H1 (cell line): ENCODE measurements around the gene NAALADL1. TPM values are rescaled to one million over a fixed set of nuclear protein-coding genes. Genes with fewer than 3 reads are reported as not detected.

Experiments
- BCL11A ChIP-seq, 2 experiments: IDR thresholded peaks; one replicate each; pipeline ENCODE4 v1.6.1; 2011; ENCODE audit warnings: low read depth in 2 of 2, low read length in 2 of 2, mild to moderate bottlenecking in 2 of 2
- CBX8 ChIP-seq: fragments of 300-800, 300-1000 bp; sonication (generic); IDR thresholded peaks from 2 replicates; pipeline ENCODE4 v1.7.1; 2016; ENCODE audit warnings: low read depth, low read length, borderline replicate concordance
- CEBPB ChIP-seq: IDR thresholded peaks from 2 replicates; pipeline ENCODE4 v1.6.1; 2012; ENCODE audit warnings: low read depth, low read length
- CREB1 ChIP-seq: IDR thresholded peaks from 2 replicates; pipeline ENCODE4 v1.6.1; 2012; ENCODE audit warnings: inconsistent platforms
- JUND ChIP-seq: IDR thresholded peaks from 2 replicates; pipeline ENCODE4 v1.6.1; 2011; ENCODE audit warnings: mild to moderate bottlenecking, improper control_type of control experiment, low read length
- RAD21 ChIP-seq, 2 experiments: IDR thresholded peaks in 1 of 2; conservative IDR thresholded peaks in 1 of 2; 2 replicates each; pipeline ENCODE4 v1.6.1; 2011; ENCODE audit warnings: low read depth in 2 of 2, low read length in 2 of 2, improper control_type of control experiment in 1 of 2, inconsistent platforms in 1 of 2, mild to moderate bottlenecking in 1 of 2, moderate library complexity in 1 of 2
- RBBP5 ChIP-seq: IDR thresholded peaks from 2 replicates; pipeline ENCODE4 v1.7.1; 2012; ENCODE audit warnings: low read depth, mild to moderate bottlenecking, inconsistent platforms, low read length, moderate library complexity, borderline replicate concordance
- SAP30 ChIP-seq: fragments of 300-600 bp; sonication (generic); IDR thresholded peaks from 2 replicates; pipeline ENCODE4 v1.7.1; 2012; ENCODE audit warnings: low read length, moderate library complexity, mild to moderate bottlenecking, inconsistent platforms; ENCODE audit not compliant: insufficient read depth, insufficient replicate concordance
- SIN3A ChIP-seq, 2 experiments: IDR thresholded peaks in 1 of 2; conservative IDR thresholded peaks in 1 of 2; 2 replicates each; pipeline ENCODE4 v1.6.1; 2011 to 2012; ENCODE audit warnings: low read length in 2 of 2, improper control_type of control experiment in 1 of 2, low read depth in 1 of 2, mild to moderate bottlenecking in 1 of 2
- SP1 ChIP-seq: IDR thresholded peaks from 2 replicates; pipeline ENCODE4 v1.6.1; 2011; ENCODE audit warnings: low read depth, low read length
- SP4 ChIP-seq: IDR thresholded peaks from 2 replicates; pipeline ENCODE4 v1.6.1; 2012; ENCODE audit warnings: low read length, inconsistent platforms
- TAF7 ChIP-seq: optimal IDR thresholded peaks from 2 replicates; pipeline ENCODE3; 2011; ENCODE audit warnings: low read depth, mild to moderate bottlenecking, inconsistent platforms, low read length, moderate library complexity, borderline replicate concordance
- TBP ChIP-seq: IDR thresholded peaks from 2 replicates; pipeline ENCODE4 v1.6.1; 2011; ENCODE audit warnings: low read depth, low read length, improper control_type of control experiment
- TCF12 ChIP-seq: IDR thresholded peaks from 2 replicates; pipeline ENCODE4 v1.6.1; 2011; ENCODE audit warnings: low read depth, mild to moderate bottlenecking, low read length
- TEAD4 ChIP-seq: IDR thresholded peaks from 2 replicates; pipeline ENCODE4 v1.6.1; 2012; ENCODE audit warnings: low read depth, low read length, inconsistent platforms, mixed read lengths
- YY1 ChIP-seq: IDR thresholded peaks from 2 replicates; pipeline ENCODE4 v1.6.1; 2011; ENCODE audit warnings: low read depth, mild to moderate bottlenecking, low read length
- polyA plus RNA-seq, 7 experiments: library from polyadenylated mRNA; depleted of rRNA in 3 of 7; stranded (reverse) in 5 of 7; unstranded in 2 of 7; fragments of >200 nt in 5 of 7; fragments of 200-250 nt in 2 of 7; gene quantifications; 1 replicate in 5 of 7; 2 replicates in 1 of 7; 4 replicates in 1 of 7; pipeline versions ENCODE4 v1.2.1 to v1.2.3, GENCODE V29; 2011 to 2013; ENCODE audit warnings: missing spikeins in 2 of 7, mixed read lengths in 2 of 7
- total RNA-seq: library from RNA; stranded (reverse); fragmentation: NEBNext Ultra II Directional; extraction: Animal tissue kit (Norgen Biotek cat#: 25700); gene quantifications from 2 replicates; pipeline ENCODE4 v1.2.1, GENCODE V29; 2021
- TF ChIP-seq, protein P1 (sequence below), 3 experiments: IDR thresholded peaks; 1 replicate in 2 of 3; 2 replicates in 1 of 3; pipeline versions ENCODE4 v1.5.1 to v1.6.1; 2011; ENCODE audit warnings: low read length in 3 of 3, mild to moderate bottlenecking in 3 of 3, inconsistent platforms in 2 of 3, low read depth in 1 of 3, moderate library complexity in 1 of 3; ENCODE audit not compliant: insufficient read depth in 1 of 3; ENCODE audit errors: control extremely low read depth in 1 of 3

NAALADL1 gene
- total and polyA plus RNA-seq, 2 of the 8 experiments (the other 6 are each of a cell fraction or from before 2014, with no cell fraction given): 7.5 to 9.9 TPM

DNA sequence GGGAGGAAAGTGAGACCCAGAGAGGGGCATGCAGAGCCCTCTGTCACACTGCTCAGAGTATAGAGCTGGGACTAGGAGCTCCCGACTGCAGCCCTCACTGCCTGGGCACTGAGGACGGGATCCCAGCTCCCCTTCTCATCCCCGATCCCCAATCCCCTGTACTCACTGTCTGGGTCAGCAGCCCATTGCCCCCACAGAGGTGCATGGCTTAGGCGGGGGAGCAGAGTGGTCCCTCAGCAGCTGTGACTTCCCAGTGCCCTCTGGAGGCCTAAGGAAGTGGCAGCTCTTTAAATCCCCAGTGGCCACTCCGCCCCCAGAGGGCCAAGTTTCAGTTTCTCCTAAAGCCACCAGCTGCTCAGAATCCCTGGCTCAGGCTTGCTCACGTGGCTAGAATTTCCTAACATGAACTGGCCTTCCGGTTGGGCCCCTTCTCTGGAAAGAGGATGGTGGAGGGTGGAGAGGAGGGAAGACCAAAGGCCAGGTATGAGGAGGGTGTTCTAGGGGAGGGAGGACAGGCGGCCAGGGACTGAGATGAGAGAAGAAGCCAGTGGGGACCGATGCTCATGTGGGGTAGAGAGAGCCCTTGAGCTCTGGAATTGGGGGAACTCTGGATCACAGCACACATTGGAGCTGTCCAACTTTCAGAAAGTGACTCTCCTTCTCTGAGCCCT, 61.5 kb downstream of the NAALADL1 start, which contains the start of gene BATF2 (continued):
- TF ChIP-seq TAF7 (peak; percentile 38), TBP (peak; percentile 80), TEAD4 (no peak), YY1 (peak; percentile 56; the same call in 1 of the 2 replicates), CBX8 (no peak), CEBPB (no peak), RAD21 (IDR thresholded peaks at IDR 0.05 in 1 of 2, conservative IDR thresholded peaks at IDR 0.05 in 1 of 2; ENCODE audit: low read depth in 2 of 2, low read length in 2 of 2) (peak; percentile 69 to 77), SAP30 (no peak), BCL11A (IDR thresholded peaks at IDR 0.05; ENCODE audit: low read depth in 2 of 2, low read length in 2 of 2) (no peak), SP4 (no peak), SIN3A (conservative IDR thresholded peaks at IDR 0.05 in 1 of 2, IDR thresholded peaks at IDR 0.05 in 1 of 2; ENCODE audit: low read depth in 1 of 2, low read length in 2 of 2) (peak; percentile 47 to 81; a peak in 2 of 4 replicates), RBBP5 (no peak; the same call in 1 of the 2 replicates), CREB1 (0 out of 2 replicates have a peak, but pooled peaks have one; percentile 30), JUND (0 out of 2 replicates have a peak, but pooled peaks have one; percentile 19), TCF12 (0 out of 2 replicates have a peak, but pooled peaks have one; percentile 54), SP1 (no peak)
- TF ChIP-seq, protein P1, sequence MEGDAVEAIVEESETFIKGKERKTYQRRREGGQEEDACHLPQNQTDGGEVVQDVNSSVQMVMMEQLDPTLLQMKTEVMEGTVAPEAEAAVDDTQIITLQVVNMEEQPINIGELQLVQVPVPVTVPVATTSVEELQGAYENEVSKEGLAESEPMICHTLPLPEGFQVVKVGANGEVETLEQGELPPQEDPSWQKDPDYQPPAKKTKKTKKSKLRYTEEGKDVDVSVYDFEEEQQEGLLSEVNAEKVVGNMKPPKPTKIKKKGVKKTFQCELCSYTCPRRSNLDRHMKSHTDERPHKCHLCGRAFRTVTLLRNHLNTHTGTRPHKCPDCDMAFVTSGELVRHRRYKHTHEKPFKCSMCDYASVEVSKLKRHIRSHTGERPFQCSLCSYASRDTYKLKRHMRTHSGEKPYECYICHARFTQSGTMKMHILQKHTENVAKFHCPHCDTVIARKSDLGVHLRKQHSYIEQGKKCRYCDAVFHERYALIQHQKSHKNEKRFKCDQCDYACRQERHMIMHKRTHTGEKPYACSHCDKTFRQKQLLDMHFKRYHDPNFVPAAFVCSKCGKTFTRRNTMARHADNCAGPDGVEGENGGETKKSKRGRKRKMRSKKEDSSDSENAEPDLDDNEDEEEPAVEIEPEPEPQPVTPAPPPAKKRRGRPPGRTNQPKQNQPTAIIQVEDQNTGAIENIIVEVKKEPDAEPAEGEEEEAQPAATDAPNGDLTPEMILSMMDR (IDR thresholded peaks at IDR 0.05; ENCODE audit: control extremely low read depth in 1 of 3, insufficient read depth in 1 of 3, low read depth in 1 of 3, low read length in 3 of 3): peak; percentile 72 to 97 (median 82)
- TF ChIP-seq, all 59 proteins: peak for 17
